Trophoblast cell (in vitro differentiated cells and primary cell): ENCODE data around the gene COL5A1.

Experiments used
- DNase-seq, 2 donors: peaks; one replicate each; pipeline ENCODE4 v3.0.0-alpha.2; 2016
- H2AFZ ChIP-seq: 2 replicates; pipeline ENCODE4 v1.6.1; 2013; ENCODE audit warnings: low read length, moderate library complexity, mild to moderate bottlenecking; ENCODE audit not compliant: insufficient read depth, poor library complexity
- H2AK5ac ChIP-seq: 2 replicates; pipeline ENCODE4 v1.6.1; 2013; ENCODE audit warnings: mild to moderate bottlenecking, low read length
- H2BK120ac ChIP-seq: 2 replicates; pipeline ENCODE4 v1.6.1; 2013; ENCODE audit warnings: low read length, mild to moderate bottlenecking, moderate library complexity; ENCODE audit not compliant: insufficient read depth, poor library complexity
- H2BK12ac ChIP-seq: 2 replicates; pipeline ENCODE4 v1.6.1; 2013; ENCODE audit warnings: mild to moderate bottlenecking, low read length, moderate library complexity
- H2BK5ac ChIP-seq: 2 replicates; pipeline ENCODE4 v1.6.1; 2013; ENCODE audit warnings: low read length, low read depth, moderate library complexity, mild to moderate bottlenecking; ENCODE audit not compliant: poor library complexity
- H3K14ac ChIP-seq: 2 replicates; pipeline ENCODE4 v1.6.1; 2013; ENCODE audit warnings: mild to moderate bottlenecking, low read length
- H3K18ac ChIP-seq: 2 replicates; pipeline ENCODE4 v1.6.1; 2013; ENCODE audit warnings: mild to moderate bottlenecking, low read length
- H3K23ac ChIP-seq: 2 replicates; pipeline ENCODE4 v1.6.1; 2013; ENCODE audit warnings: low read length
- H3K27ac ChIP-seq: 2 replicates; pipeline ENCODE4 v1.5.1; 2013; ENCODE audit warnings: low read depth, mild to moderate bottlenecking, inconsistent platforms, low read length, moderate library complexity
- H3K27me3 ChIP-seq: 2 replicates; pipeline ENCODE4 v1.6.1; 2013; ENCODE audit warnings: inconsistent platforms, mild to moderate bottlenecking, low read length, moderate library complexity; ENCODE audit not compliant: insufficient read depth
- H3K36me3 ChIP-seq, 2 experiments: 1 replicate in 1 of 2; 2 replicates in 1 of 2; pipeline ENCODE4 v1.6.1; 2013; ENCODE audit warnings: low read length in 2 of 2, mild to moderate bottlenecking in 2 of 2, moderate library complexity in 1 of 2; ENCODE audit not compliant: insufficient read depth in 2 of 2, control insufficient read depth in 1 of 2
- H3K4ac ChIP-seq: 2 replicates; pipeline ENCODE4 v1.6.1; 2013; ENCODE audit warnings: low read depth, mild to moderate bottlenecking, low read length, moderate library complexity
- H3K4me1 ChIP-seq, 2 experiments: 1 replicate in 1 of 2; 2 replicates in 1 of 2; pipeline ENCODE4 v1.6.1; 2013; ENCODE audit warnings: low read length in 2 of 2, mild to moderate bottlenecking in 2 of 2, moderate library complexity in 1 of 2; ENCODE audit not compliant: insufficient read depth in 2 of 2, control insufficient read depth in 1 of 2
- H3K4me2 ChIP-seq: 2 replicates; pipeline ENCODE4 v1.6.1; 2013; ENCODE audit warnings: inconsistent platforms, mild to moderate bottlenecking, low read length, moderate library complexity
- H3K4me3 ChIP-seq: 2 replicates; pipeline ENCODE4 v1.5.1; 2013; ENCODE audit warnings: mild to moderate bottlenecking, low read depth, low read length, inconsistent platforms
- H3K79me1 ChIP-seq: one replicate; pipeline ENCODE4 v1.6.1; 2013; ENCODE audit warnings: low read length
- H3K79me2 ChIP-seq: 2 replicates; pipeline ENCODE4 v1.6.1; 2013; ENCODE audit warnings: low read length, mild to moderate bottlenecking; ENCODE audit not compliant: control insufficient read depth, insufficient read depth, poor library complexity
- H3K9ac ChIP-seq: 2 replicates; pipeline ENCODE4 v1.6.1; 2013; ENCODE audit warnings: mild to moderate bottlenecking, low read length
- H3K9me3 ChIP-seq: 2 replicates; pipeline ENCODE4 v1.6.1; 2013; ENCODE audit warnings: low read depth, mild to moderate bottlenecking, control low read depth, inconsistent platforms, low read length; ENCODE audit not compliant: insufficient read depth
- H4K12ac ChIP-seq: 2 replicates; pipeline ENCODE4 v1.6.1; 2013; ENCODE audit warnings: low read depth, mild to moderate bottlenecking, low read length, moderate library complexity
- H4K8ac ChIP-seq: 2 replicates; pipeline ENCODE4 v1.6.1; 2013; ENCODE audit warnings: low read depth, mild to moderate bottlenecking, low read length, moderate library complexity
- H4K91ac ChIP-seq: one replicate; pipeline ENCODE4 v1.6.1; 2013; ENCODE audit warnings: low read depth, mild to moderate bottlenecking, low read length, moderate library complexity
- WGBS: extraction: QIAGEN DNeasy Blood & Tissue Kit; methylation state at CpG from one replicate; pipeline ENCODE4 v1.1.7; 2013; ENCODE audit warnings: missing lambda C conversion rate; ENCODE audit not compliant: insufficient read length, insufficient coverage; ENCODE audit errors: extremely low coverage; 5-methylcytosine and 5-hydroxymethylcytosine counted together

COL5A1 gene

GRCh38 chr9:134775081-134775951 is 133.7 kb downstream of the COL5A1 start:
- H4K8ac ChIP-seq: no peak overlapping the region
- no peak overlapping the region for H4K91ac ChIP-seq
- peak overlapping the region; percentile 2 for H3K27ac ChIP-seq
- no peaks in the 10 kb centered on the region for H3K79me1 ChIP-seq
- no peak overlapping the region for H3K4me2 ChIP-seq
- peaks cover 0 to 4% of the 10 kb centered on the region in 2 experiments for H3K4me1 ChIP-seq
- no peak overlapping the region for H3K4ac ChIP-seq
- no peak overlapping the region for H3K23ac ChIP-seq
- peaks cover 92 to 95% of the 10 kb centered on the region in 2 experiments for H3K36me3 ChIP-seq
- H2BK120ac ChIP-seq: no peak overlapping the region
- H3K9me3 ChIP-seq: peaks cover 5% of the 10 kb centered on the region
- H3K9ac ChIP-seq: no peak overlapping the region
- no peak overlapping the region for H2BK5ac ChIP-seq
- H4K12ac ChIP-seq: no peak overlapping the region
- peak; percentile 18 to 32 for DNase-seq
- no peaks in the 10 kb centered on the region for H3K27me3 ChIP-seq
- no peak overlapping the region for H3K18ac ChIP-seq
- H2AK5ac ChIP-seq: no peak overlapping the region
- H3K4me3 ChIP-seq: no peak overlapping the region
- H3K79me2 ChIP-seq: no peaks in the 10 kb centered on the region
- H3K14ac ChIP-seq: no peak overlapping the region
- WGBS: no CpG with 5 or more reads among the region's 30 CpGs
- no peak overlapping the region for H2BK12ac ChIP-seq
- H2AFZ ChIP-seq: no peak overlapping the region

- H3K4me1 ChIP-seq: peaks cover 0 to 4% of the 10 kb centered on the region in 2 experiments
- H4K12ac ChIP-seq: no peak overlapping the region
- H2BK12ac ChIP-seq: no peak overlapping the region
- H3K14ac ChIP-seq: no peak overlapping the region
- peaks cover 96 to 97% of the 10 kb centered on the region in 2 experiments for H3K36me3 ChIP-seq
- no peak overlapping the region for H2BK120ac ChIP-seq
- H3K9ac ChIP-seq: no peak overlapping the region
- H4K8ac ChIP-seq: no peak overlapping the region
- no peaks in the 10 kb centered on the region for H3K79me1 ChIP-seq
- H2BK5ac ChIP-seq: no peak overlapping the region
- no peaks in the 10 kb centered on the region for H3K79me2 ChIP-seq
- H3K4me3 ChIP-seq: no peak overlapping the region
- no peak overlapping the region for H3K4ac ChIP-seq
- no peak overlapping the region for H2AK5ac ChIP-seq
- DNase-seq: peak; percentile 54 to 56
- no peaks in the 10 kb centered on the region for H3K27me3 ChIP-seq
- peaks cover 5% of the 10 kb centered on the region for H3K9me3 ChIP-seq
- no peak overlapping the region for H3K4me2 ChIP-seq
- H3K18ac ChIP-seq: no peak overlapping the region
- H3K27ac ChIP-seq: no peak overlapping the region
- WGBS: no CpG with 5 or more reads among the region's 19 CpGs
- H3K23ac ChIP-seq: no peak overlapping the region
- no peak overlapping the region for H4K91ac ChIP-seq
- no peak overlapping the region for H2AFZ ChIP-seq
These were observed 134.6 kb downstream of the COL5A1 start for GRCh38 chr9:134776080-134776796.

- H2BK12ac ChIP-seq: no peak overlapping the region
- no peak overlapping the region for H2BK120ac ChIP-seq
- no peak overlapping the region for H4K12ac ChIP-seq
- H3K4me1 ChIP-seq: peaks cover 0 to 4% of the 10 kb centered on the region in 2 experiments
- H3K18ac ChIP-seq: no peak overlapping the region
- H4K8ac ChIP-seq: no peak overlapping the region
- H2AFZ ChIP-seq: no peak overlapping the region
- no peak overlapping the region for H2BK5ac ChIP-seq
- H3K4me3 ChIP-seq: no peak overlapping the region
- DNase-seq: no peak
- peaks cover 96 to 97% of the 10 kb centered on the region in 2 experiments for H3K36me3 ChIP-seq
- H3K79me1 ChIP-seq: no peaks in the 10 kb centered on the region
- no peak overlapping the region for H3K14ac ChIP-seq
- H3K27me3 ChIP-seq: no peaks in the 10 kb centered on the region
- H3K4ac ChIP-seq: no peak overlapping the region
- no peak overlapping the region for H3K23ac ChIP-seq
- no peaks in the 10 kb centered on the region for H3K79me2 ChIP-seq
- WGBS: no CpG with 5 or more reads among the region's 13 CpGs
- H3K9me3 ChIP-seq: peaks cover 5% of the 10 kb centered on the region
- no peak overlapping the region for H4K91ac ChIP-seq
- no peak overlapping the region for H2AK5ac ChIP-seq
- H3K27ac ChIP-seq: no peak overlapping the region
- no peak overlapping the region for H3K9ac ChIP-seq
- H3K4me2 ChIP-seq: no peak overlapping the region
These were observed 135.6 kb downstream of the COL5A1 start for GRCh38 chr9:134777153-134777552.

GRCh38 chr9:134778156-134778555 is 136.6 kb downstream of the COL5A1 start:
- no peak overlapping the region for H3K27ac ChIP-seq
- WGBS: no CpG with 5 or more reads among the region's 13 CpGs

More at GRCh38 chr9:134778156-134778555, 136.6 kb downstream of the COL5A1 start:
- Histone ChIP-seq H3K9ac (no peak overlapping the region), H3K79me1 (no peaks in the 10 kb centered on the region), H2AK5ac (no peak overlapping the region), H3K18ac (no peak overlapping the region), H4K8ac (no peak overlapping the region), H2BK5ac (no peak overlapping the region), H3K4me2 (no peak overlapping the region), H2AFZ (no peak overlapping the region), H4K91ac (no peak overlapping the region), H3K36me3 (peaks cover 96 to 97% of the 10 kb centered on the region in 2 experiments), H3K9me3 (peaks cover 3% of the 10 kb centered on the region), H2BK120ac (no peak overlapping the region), H3K27me3 (no peaks in the 10 kb centered on the region), H3K14ac (no peak overlapping the region), H3K23ac (no peak overlapping the region), H3K4me3 (no peak overlapping the region), H2BK12ac (no peak overlapping the region), H3K4ac (no peak overlapping the region), H3K79me2 (no peaks in the 10 kb centered on the region), H4K12ac (no peak overlapping the region), H3K4me1 (peaks cover 0 to 4% of the 10 kb centered on the region in 2 experiments)
- DNase-seq: no peak
